Endothelial cell of umbilical vein (primary cell): ENCODE measurements around the gene GGT5. TPM values are rescaled to one million over a fixed set of nuclear protein-coding genes. Genes with fewer than 3 reads are reported as not detected.

ENCODE experiments used
- BruUV-seq: library from RNA; stranded (reverse); fragments of 400-500 nt; replicated peaks from 2 replicates; lab custom pipeline; 2021; lab: Mats Ljungman, UMichigan
- CTCF ChIA-PET: fragments of 300-600, 350-600 bp; sonication (Branson Sonifier 250); formaldehyde crosslinking; loops from one replicate; lab custom pipeline; 2021; ENCODE audit warnings: antibody characterized with exemption, inconsistent platforms; lab: Charles Lee
- POLR2A ChIA-PET: fragments of 300-600, 350-600 bp; sonication (Branson Sonifier 250); formaldehyde crosslinking; loops from one replicate; lab custom pipeline; 2021; ENCODE audit warnings: antibody characterized with exemption, inconsistent platforms; lab: Charles Lee
- DNase-seq: peaks from one replicate; pipeline ENCODE4 v3.0.0-alpha.2; 2011; ENCODE audit warnings: low read depth, low spot score
- FAIRE-seq: peaks from 2 replicates; lab custom pipeline; 2011; peaks lifted over from hg19 to GRCh38; lab: Jason Lieb, UNC
- H2AFZ ChIP-seq: 2 replicates; pipeline ENCODE4 v1.6.0; 2012; ENCODE audit warnings: low read depth, low read length, control low read depth, inconsistent platforms
- H3K27ac ChIP-seq: 2 replicates; pipeline ENCODE4 v1.5.1; 2011; ENCODE audit warnings: low read depth, mild to moderate bottlenecking, control low read depth, low read length, moderate library complexity; ENCODE audit not compliant: insufficient read depth
- H3K27me3 ChIP-seq, 2 experiments: 2 replicates each; pipeline versions ENCODE4 v1.6.0 to v1.6.1; 2011; ENCODE audit warnings: low read length in 2 of 2, mixed read lengths in 1 of 2; ENCODE audit not compliant: control insufficient read depth in 2 of 2, insufficient read depth in 2 of 2
- H3K36me3 ChIP-seq, 2 experiments: 2 replicates in 1 of 2; 3 replicates in 1 of 2; pipeline ENCODE4 v1.5.1; 2011; ENCODE audit warnings: low read length in 2 of 2, mild to moderate bottlenecking in 1 of 2, moderate library complexity in 1 of 2; ENCODE audit not compliant: control insufficient read depth in 2 of 2, insufficient read depth in 2 of 2; ENCODE audit errors: extremely low read depth in 1 of 2
- H3K4me1 ChIP-seq: 3 replicates; pipeline ENCODE4 v1.5.1; 2011; ENCODE audit warnings: mild to moderate bottlenecking, low read length; ENCODE audit not compliant: control insufficient read depth, insufficient read depth; ENCODE audit errors: extremely low read depth
- H3K4me2 ChIP-seq: 2 replicates; pipeline ENCODE4 v1.6.1; 2011; ENCODE audit warnings: low read length, control low read depth, mixed read lengths; ENCODE audit not compliant: insufficient read depth
- H3K4me3 ChIP-seq, 3 experiments: fragments of 200-600 bp in 1 of 3; sonication (generic), shearing (Covaris generic) in 1 of 3; replicated peaks in 1 of 3; 2 replicates each; pipeline ENCODE4 v1.5.1; 2011 to 2016; ENCODE audit warnings: control low read depth in 3 of 3, low read length in 3 of 3, mild to moderate bottlenecking in 2 of 3, inconsistent platforms in 1 of 3, low read depth in 1 of 3, moderate library complexity in 1 of 3; ENCODE audit not compliant: insufficient read depth in 1 of 3
- H3K79me2 ChIP-seq: 2 replicates; pipeline ENCODE4 v1.6.0; 2012; ENCODE audit warnings: low read length, inconsistent platforms; ENCODE audit not compliant: control insufficient read depth, insufficient read depth
- H3K9ac ChIP-seq: replicated peaks from 2 replicates; pipeline ENCODE3; 2011; ENCODE audit warnings: low read length, control low read depth; ENCODE audit not compliant: insufficient read depth; ENCODE audit errors: extremely low read depth
- H3K9me1 ChIP-seq: replicated peaks from 3 replicates; pipeline ENCODE4 v1.6.0; 2011; ENCODE audit warnings: mild to moderate bottlenecking, low read length; ENCODE audit not compliant: control insufficient read depth, insufficient read depth; ENCODE audit errors: extremely low read depth
- H3K9me3 ChIP-seq: replicated peaks from 2 replicates; pipeline ENCODE4 v1.5.1; 2012; ENCODE audit warnings: low read length, inconsistent platforms; ENCODE audit not compliant: control insufficient read depth, insufficient read depth
- H4K20me1 ChIP-seq: replicated peaks from 2 replicates; pipeline ENCODE3; 2011; ENCODE audit warnings: mild to moderate bottlenecking, low read length; ENCODE audit not compliant: control insufficient read depth, insufficient read depth; ENCODE audit errors: extremely low read depth
- CTCF ChIP-seq, 2 donors: IDR thresholded peaks; 1 replicate in 1 of 2; 2 replicates in 1 of 2; pipeline ENCODE4 v1.5.1; 2011; ENCODE audit warnings: low read length in 2 of 2, mild to moderate bottlenecking in 2 of 2, moderate library complexity in 2 of 2, control low read depth in 1 of 2, inconsistent platforms in 1 of 2, low read depth in 1 of 2; ENCODE audit not compliant: insufficient read depth in 1 of 2; ENCODE audit errors: extremely low read depth in 1 of 2
- EZH2 ChIP-seq: IDR thresholded peaks from 2 replicates; pipeline ENCODE4 v1.6.1; 2012; ENCODE audit warnings: borderline replicate concordance, low read depth, mild to moderate bottlenecking, moderate library complexity, low read length, inconsistent platforms; ENCODE audit not compliant: severe bottlenecking
- FOS ChIP-seq: IDR thresholded peaks from 2 replicates; pipeline ENCODE4 v1.6.1; 2011; ENCODE audit warnings: mild to moderate bottlenecking, low read length, moderate library complexity, borderline replicate concordance; ENCODE audit not compliant: insufficient read depth
- GATA2 ChIP-seq: IDR thresholded peaks from 2 replicates; pipeline ENCODE4 v1.7.0; 2011; ENCODE audit warnings: low read depth, mild to moderate bottlenecking, moderate library complexity, mixed read lengths, low read length; ENCODE audit not compliant: insufficient read length, insufficient read depth
- JUN ChIP-seq: IDR thresholded peaks from 2 replicates; pipeline ENCODE4 v1.6.1; 2011; ENCODE audit warnings: borderline replicate concordance, low read depth; ENCODE audit not compliant: insufficient read length, insufficient read depth
- MAX ChIP-seq: IDR thresholded peaks from 2 replicates; pipeline ENCODE4 v1.6.1; 2011; ENCODE audit not compliant: insufficient read depth, insufficient read length
- MYC ChIP-seq: IDR thresholded peaks from one replicate; pipeline ENCODE4 v1.6.1; 2011; ENCODE audit warnings: mild to moderate bottlenecking, low read depth, low read length
- POLR2A ChIP-seq: IDR thresholded peaks from 2 replicates; pipeline ENCODE4 v1.6.1; 2012; ENCODE audit warnings: low read depth, mild to moderate bottlenecking, control low read depth, low read length
- POLR2AphosphoS5 ChIP-seq: IDR thresholded peaks from 2 replicates; pipeline ENCODE4 v1.6.1; 2012; ENCODE audit warnings: low read depth, mild to moderate bottlenecking, control low read depth, low read length, moderate library complexity; ENCODE audit not compliant: insufficient read depth
- dilution Hi-C: fragments of 300-500 bp; cut with MboI; formaldehyde crosslinking; loops from one replicate; pipeline ENCODE4 v1.15.0; 2019; ENCODE audit warnings: low sequenced_read_pairs; ENCODE audit not compliant: extremely low pct_ligation_motif_present
- intact Hi-C: fragments of 100-400 bp; cut with micrococcal nuclease; formaldehyde crosslinking; loops from one replicate; pipeline ENCODE4 v1.10.0; 2022
- polyA plus RNA-seq, 4 experiments: library from polyadenylated mRNA; depleted of rRNA in 3 of 4; stranded (reverse) in 3 of 4; unstranded in 1 of 4; fragments of >200 nt; gene quantifications; 2 replicates each; pipeline versions ENCODE4 v1.2.1 to v1.2.3, GENCODE V29; 2011 to 2012; ENCODE audit warnings: missing spikeins in 1 of 4
- total RNA-seq: library from RNA; stranded (reverse); gene quantifications from 2 replicates; pipeline ENCODE4 v1.2.3, GENCODE V29; 2021

Gene GGT5
- total and polyA plus RNA-seq, 2 donors (not counting 3 experiments of a cell fraction or from before 2014, with no cell fraction given), result 45.9 to 293 TPM

- Histone ChIP-seq H3K9me1 (no peaks in the 10 kb centered on the region), H3K36me3 (no peaks in the 10 kb centered on the region), H2AFZ (no peak overlapping the region), H3K4me1 (peaks cover 29% of the 10 kb centered on the region), H3K27me3 (no peaks in the 10 kb centered on the region), H3K4me2 (peak overlapping the region; percentile 75), H3K9me3 (no peaks in the 10 kb centered on the region), H3K9ac (peak overlapping the region; percentile 19), H3K27ac (peak overlapping the region; percentile 67), H3K4me3 (no peak overlapping the region), H4K20me1 (peaks cover 8% of the 10 kb centered on the region), H3K79me2 (peaks cover 67% of the 10 kb centered on the region)
- CTCF ChIA-PET, result interaction anchor here (1.0 to 1.2 kb wide), 3 partner anchors 25 to 214 kb away, joined by 3 to 4 read pairs (median 4); no protein-coding TSS in a partner anchor
- no peak for FAIRE-seq
- peak; percentile 56 for DNase-seq
- intact Hi-C loops, result loop anchor here (2.0 kb wide), 2 partner anchors 19 to 29 kb away; partner anchors contain the start of gene SPECC1L
- BruUV-seq, result no TSS peak
- dilution Hi-C loops, result no loop called here
- POLR2A ChIA-PET, result no interaction called here
- no peak for TF ChIP-seq CTCF (IDR thresholded peaks at IDR 0.05; ENCODE audit: extremely low read depth in 1 of 2, insufficient read depth in 1 of 2, low read depth in 1 of 2, low read length in 2 of 2)
- no peak for TF ChIP-seq POLR2A
- no peak for TF ChIP-seq MYC
- TF ChIP-seq MAX, result no peak
- TF ChIP-seq POLR2AphosphoS5, result no peak
- no peak for TF ChIP-seq JUN
- no peak for TF ChIP-seq EZH2
- no peak for TF ChIP-seq FOS
- no peak for TF ChIP-seq GATA2
These were observed 44.9 kb upstream of the GGT5 start for GRCh38 chr22:24289741-24290163.
